Body of pancreas (tissue), 4 donors: ENCODE data around the gene ARAP1.

ENCODE experiments used
- POLR2A ChIP-seq, 3 donors: fragments of 450-650 bp; IDR thresholded peaks; one replicate each; pipeline ENCODE4 v1.6.1; 2016; ENCODE audit warnings: antibody characterized with exemption in 3 of 3, mild to moderate bottlenecking in 2 of 3
- TF ChIP-seq, protein P1 (sequence below), 7 experiments: fragments of 450-650 bp in 4 of 7; fragments of 200-600 bp in 3 of 7; sonication (generic) in 3 of 7; IDR thresholded peaks; one replicate each; pipeline ENCODE4 v1.5.1; 2016 to 2019; ENCODE audit warnings: antibody characterized with exemption in 7 of 7

DNA sequence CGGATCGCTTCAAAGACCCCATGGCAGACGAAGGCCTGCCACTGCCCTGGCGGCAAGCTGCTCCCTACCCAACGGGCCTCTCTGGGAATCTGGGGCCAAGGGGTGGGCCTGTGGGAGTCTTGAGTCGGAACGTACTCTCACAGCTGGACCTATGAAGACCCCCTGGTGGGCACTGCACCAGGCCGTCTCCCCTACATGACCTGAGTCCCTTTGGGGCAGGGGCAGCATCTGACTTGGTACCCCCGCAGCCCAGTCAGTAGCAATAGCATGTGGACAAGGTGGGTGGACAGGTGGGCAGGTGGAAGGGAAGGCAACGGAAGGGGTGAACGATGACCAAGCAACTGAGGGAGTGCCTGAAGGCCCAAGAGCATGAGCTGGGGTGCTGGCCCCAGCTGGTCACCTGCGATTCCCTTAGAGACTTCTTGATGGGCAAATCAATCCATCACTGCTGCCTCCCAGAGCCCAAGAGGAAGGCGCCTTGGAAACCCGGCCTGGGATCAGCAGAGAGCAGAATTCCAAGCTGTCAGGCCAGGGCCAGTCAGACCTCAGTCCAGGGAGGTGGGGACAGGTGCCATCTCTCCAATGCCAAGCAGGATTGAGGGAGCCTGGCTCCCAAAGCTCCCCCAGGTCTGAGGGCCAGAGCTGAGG, 35.3 kb downstream of the ARAP1 start:
- no peak for TF ChIP-seq POLR2A (IDR thresholded peaks at IDR 0.05)
- TF ChIP-seq, protein P1, sequence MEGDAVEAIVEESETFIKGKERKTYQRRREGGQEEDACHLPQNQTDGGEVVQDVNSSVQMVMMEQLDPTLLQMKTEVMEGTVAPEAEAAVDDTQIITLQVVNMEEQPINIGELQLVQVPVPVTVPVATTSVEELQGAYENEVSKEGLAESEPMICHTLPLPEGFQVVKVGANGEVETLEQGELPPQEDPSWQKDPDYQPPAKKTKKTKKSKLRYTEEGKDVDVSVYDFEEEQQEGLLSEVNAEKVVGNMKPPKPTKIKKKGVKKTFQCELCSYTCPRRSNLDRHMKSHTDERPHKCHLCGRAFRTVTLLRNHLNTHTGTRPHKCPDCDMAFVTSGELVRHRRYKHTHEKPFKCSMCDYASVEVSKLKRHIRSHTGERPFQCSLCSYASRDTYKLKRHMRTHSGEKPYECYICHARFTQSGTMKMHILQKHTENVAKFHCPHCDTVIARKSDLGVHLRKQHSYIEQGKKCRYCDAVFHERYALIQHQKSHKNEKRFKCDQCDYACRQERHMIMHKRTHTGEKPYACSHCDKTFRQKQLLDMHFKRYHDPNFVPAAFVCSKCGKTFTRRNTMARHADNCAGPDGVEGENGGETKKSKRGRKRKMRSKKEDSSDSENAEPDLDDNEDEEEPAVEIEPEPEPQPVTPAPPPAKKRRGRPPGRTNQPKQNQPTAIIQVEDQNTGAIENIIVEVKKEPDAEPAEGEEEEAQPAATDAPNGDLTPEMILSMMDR (IDR thresholded peaks at IDR 0.05), result no peak
